BE2C (cell line): ENCODE data around the gene CERCAM. TPM values are rescaled to one million over a fixed set of nuclear protein-coding genes. Genes with fewer than 3 reads are reported as not detected.

Experiments used
- DNase-seq: peaks from one replicate; pipeline ENCODE4 v3.0.0-alpha.2; 2020
- H3K27me3 ChIP-seq: fragments of 250-450 bp; sonication (Bioruptor Pico); 2 replicates; pipeline ENCODE4 v1.5.1; 2020; ENCODE audit warnings: mild to moderate bottlenecking
- H3K36me3 ChIP-seq: fragments of 250-450 bp; sonication (Bioruptor Pico); 2 replicates; pipeline ENCODE4 v1.5.1; 2020; ENCODE audit warnings: mild to moderate bottlenecking
- H3K4me1 ChIP-seq: fragments of 250-450 bp; sonication (Bioruptor Pico); 2 replicates; pipeline ENCODE4 v1.5.1; 2020
- H3K4me3 ChIP-seq: 2 replicates; pipeline ENCODE4 v1.5.1; 2011; ENCODE audit warnings: low read depth, low read length
- H3K9me3 ChIP-seq: fragments of 250-450 bp; sonication (Bioruptor Pico); 2 replicates; pipeline ENCODE4 v1.5.1; 2020
- CTCF ChIP-seq: IDR thresholded peaks from 2 replicates; pipeline ENCODE4 v1.5.1; 2012; ENCODE audit warnings: mild to moderate bottlenecking, low read depth, low read length
- polyA plus RNA-seq: library from polyadenylated mRNA; unstranded; fragments of >200 nt; gene quantifications from one replicate; pipeline ENCODE4 v1.2.1, GENCODE V29; 2012; ENCODE audit warnings: low read depth, missing spikeins; ENCODE audit not compliant: insufficient read length, insufficient read depth

CERCAM gene
- polyA plus RNA-seq: 7.8 TPM

- peak within 1 kb of the TSS; percentile 67 for H3K4me3 ChIP-seq
- TF ChIP-seq CTCF: peak; percentile 28
- peaks cover 7% of the 10 kb centered on the region for H3K4me1 ChIP-seq
- H3K9me3 ChIP-seq: no peaks in the 10 kb centered on the region
- DNase-seq: peak; percentile 85
- H3K36me3 ChIP-seq: no peaks in the 10 kb centered on the region
- H3K27me3 ChIP-seq: no peaks in the 10 kb centered on the region
Measured at GRCh38 chr9:128420651-128421481, at the start of gene CERCAM. CERCAM (plus strand) TSS chr9:128420857; CDS start chr9:128420878, 21 bp downstream.

- no peaks in the 10 kb centered on the region for H3K4me1 ChIP-seq
- no peaks in the 10 kb centered on the region for H3K9me3 ChIP-seq
- DNase-seq: no peak
- H3K36me3 ChIP-seq: peaks cover 4% of the 10 kb centered on the region
- no peak for TF ChIP-seq CTCF
- peak overlapping the region; percentile 94 for H3K4me3 ChIP-seq
- H3K27me3 ChIP-seq: no peaks in the 10 kb centered on the region
Measured at GRCh38 chr9:128371630-128372117, 49.0 kb upstream of the CERCAM start.

- Histone ChIP-seq H3K9me3 (no peaks in the 10 kb centered on the region), H3K4me3 (peak overlapping the region; percentile 94), H3K36me3 (peaks cover 8% of the 10 kb centered on the region), H3K4me1 (no peaks in the 10 kb centered on the region), H3K27me3 (no peaks in the 10 kb centered on the region)
- DNase-seq: peak; percentile 72
- no peak for TF ChIP-seq CTCF
Measured at GRCh38 chr9:128372188-128372641, 48.4 kb upstream of the CERCAM start.

GRCh38 chr9:128372784-128373183 lies 47.9 kb upstream of the CERCAM start:
- TF ChIP-seq CTCF: no peak
- H3K27me3 ChIP-seq: no peaks in the 10 kb centered on the region
- peaks cover 8% of the 10 kb centered on the region for H3K36me3 ChIP-seq
- peak overlapping the region; percentile 94; the same call in 1 of the 2 replicates for H3K4me3 ChIP-seq
- H3K4me1 ChIP-seq: no peaks in the 10 kb centered on the region
- no peaks in the 10 kb centered on the region for H3K9me3 ChIP-seq
- no peak for DNase-seq

- no peak for DNase-seq
- Histone ChIP-seq H3K27me3 (no peaks in the 10 kb centered on the region), H3K4me3 (no peak overlapping the region), H3K4me1 (no peaks in the 10 kb centered on the region), H3K36me3 (peaks cover 11% of the 10 kb centered on the region), H3K9me3 (no peaks in the 10 kb centered on the region)
- no peak for TF ChIP-seq CTCF
Measured at GRCh38 chr9:128374221-128374675, 46.4 kb upstream of the CERCAM start.

- Histone ChIP-seq H3K4me1 (no peaks in the 10 kb centered on the region), H3K4me3 (no peak overlapping the region), H3K36me3 (peaks cover 11% of the 10 kb centered on the region), H3K27me3 (no peaks in the 10 kb centered on the region), H3K9me3 (no peaks in the 10 kb centered on the region)
- no peak for TF ChIP-seq CTCF
- DNase-seq: no peak
Measured at GRCh38 chr9:128375865-128376264, 44.8 kb upstream of the CERCAM start.
